Activated CD4-positive, alpha-beta T cell treated with anti-CD3 and anti-CD28 coated beads for 1 hour (primary cell): ENCODE measurements around the gene ALKBH2.

ENCODE experiments used
- DNase-seq: peaks from one replicate; pipeline ENCODE4 v3.0.0-alpha.2; 2020

Gene ALKBH2

GRCh38 chr12:109113661-109114321, 20.5 kb upstream of the ALKBH2 start:
- DNase-seq: no peak

- no peak for DNase-seq
These were observed 19.6 kb upstream of the ALKBH2 start for GRCh38 chr12:109112720-109113465.

- DNase-seq: peak; percentile 33
These were observed 17.8 kb upstream of the ALKBH2 start for GRCh38 chr12:109110988-109111495.

GRCh38 chr12:109109746-109110350, 16.6 kb upstream of the ALKBH2 start:
- no peak for DNase-seq

GRCh38 chr12:109105176-109105575, 11.9 kb upstream of the ALKBH2 start:
- no peak for DNase-seq

GRCh38 chr12:109102491-109102890, 9.2 kb upstream of the ALKBH2 start:
- DNase-seq: no peak

- DNase-seq: no peak
These were observed 7.5 kb upstream of the ALKBH2 start for GRCh38 chr12:109100741-109101140.

GRCh38 chr12:109099431-109100020, 6.3 kb upstream of the ALKBH2 start:
- DNase-seq: no peak

GRCh38 chr12:109098651-109099050, 5.4 kb upstream of the ALKBH2 start:
- DNase-seq: no peak

- DNase-seq: no peak
These were observed 4.9 kb upstream of the ALKBH2 start for GRCh38 chr12:109098183-109098604.

- DNase-seq: peak; percentile 94
These were observed 4.3 kb upstream of the ALKBH2 start, which contains the start of gene UNG for GRCh38 chr12:109097435-109098182. Gene UNG, plus strand, starts transcription at chr12:109097597. Its CDS starts 83 bp downstream, at chr12:109097680.

GRCh38 chr12:109097140-109097434, 3.8 kb upstream of the ALKBH2 start:
- DNase-seq: no peak

GRCh38 chr12:109092497-109093021, 713 bp downstream of the ALKBH2 start:
- no peak for DNase-seq

GRCh38 chr12:109089683-109090082, 3.6 kb downstream of the ALKBH2 start:
- DNase-seq: no peak

GRCh38 chr12:109088818-109089217, 4.5 kb downstream of the ALKBH2 start:
- DNase-seq: no peak

GRCh38 chr12:109087250-109087649, 6.0 kb downstream of the ALKBH2 start:
- no peak for DNase-seq

- no peak for DNase-seq
These were observed 7.7 kb downstream of the ALKBH2 start for GRCh38 chr12:109085590-109085989.

GRCh38 chr12:109084425-109084824, 8.8 kb downstream of the ALKBH2 start:
- no peak for DNase-seq

- DNase-seq: no peak
These were observed 10.5 kb downstream of the ALKBH2 start for GRCh38 chr12:109082751-109083150.

- DNase-seq: no peak
These were observed 18.4 kb downstream of the ALKBH2 start for GRCh38 chr12:109074866-109075265.

- no peak for DNase-seq
These were observed 23.7 kb downstream of the ALKBH2 start for GRCh38 chr12:109069307-109070271.
